ENCODE results near the gene UVRAG.
"Not testable (repeated sequence)": the region's sequence is repeated elsewhere in the genome, so short reads cannot be mapped to it uniquely, and the experiment has no call there.

Gene UVRAG

GRCh38 chr11:76075716-76076115, 260.7 kb downstream of the UVRAG start:
- no peak for DNase-seq (ENCODE audit: low spot score)

GRCh38 chr11:76076253-76076652, 261.2 kb downstream of the UVRAG start:
- not testable (repeated sequence) for DNase-seq (ENCODE audit: low spot score)

- DNase-seq (ENCODE audit: low spot score) = no peak
Measured at GRCh38 chr11:76076749-76077148, 261.7 kb downstream of the UVRAG start.

- DNase-seq (ENCODE audit: low spot score) = no peak
Measured at GRCh38 chr11:76077575-76078150, 262.7 kb downstream of the UVRAG start.

- not testable (repeated sequence) for DNase-seq (ENCODE audit: low spot score)
Measured at GRCh38 chr11:76081084-76081483, 266.1 kb downstream of the UVRAG start.

GRCh38 chr11:76083563-76084451, 268.8 kb downstream of the UVRAG start:
- no peak for DNase-seq (ENCODE audit: low spot score)

GRCh38 chr11:76085270-76085669, 270.3 kb downstream of the UVRAG start:
- no peak for DNase-seq (ENCODE audit: low spot score)

GRCh38 chr11:76086743-76087635, 272.0 kb downstream of the UVRAG start:
- peak; percentile 49 for DNase-seq (ENCODE audit: low spot score)

- DNase-seq (ENCODE audit: low spot score) = no peak
Measured at GRCh38 chr11:76087749-76088148, 272.7 kb downstream of the UVRAG start.

GRCh38 chr11:76088511-76088910, 273.5 kb downstream of the UVRAG start:
- DNase-seq (ENCODE audit: low spot score) = no peak

- no peak for DNase-seq (ENCODE audit: low spot score)
Measured at GRCh38 chr11:76090174-76090573, 275.2 kb downstream of the UVRAG start.

GRCh38 chr11:76090821-76091220, 275.8 kb downstream of the UVRAG start:
- DNase-seq (ENCODE audit: low spot score) = no peak

- DNase-seq (ENCODE audit: low spot score) = no peak
Measured at GRCh38 chr11:76094740-76095139, 279.7 kb downstream of the UVRAG start.

GRCh38 chr11:76095891-76096290, 280.9 kb downstream of the UVRAG start:
- DNase-seq (ENCODE audit: low spot score) = no peak

- no peak for DNase-seq (ENCODE audit: low spot score)
Measured at GRCh38 chr11:76096552-76096951, 281.5 kb downstream of the UVRAG start.

- no peak for DNase-seq (ENCODE audit: low spot score)
Measured at GRCh38 chr11:76102802-76103201, 287.8 kb downstream of the UVRAG start.

- no peak for DNase-seq (ENCODE audit: low spot score)
Measured at GRCh38 chr11:76103460-76103859, 288.4 kb downstream of the UVRAG start.

GRCh38 chr11:76104285-76104684, 289.3 kb downstream of the UVRAG start:
- DNase-seq (ENCODE audit: low spot score) = no peak

- DNase-seq (ENCODE audit: low spot score) = no peak
Measured at GRCh38 chr11:76105637-76106036, 290.6 kb downstream of the UVRAG start.

- DNase-seq (ENCODE audit: low spot score) = no peak
Measured at GRCh38 chr11:76107971-76108370, 293.0 kb downstream of the UVRAG start.

- no peak for DNase-seq (ENCODE audit: low spot score)
Measured at GRCh38 chr11:76114238-76114637, 299.2 kb downstream of the UVRAG start.

GRCh38 chr11:76115555-76115954, 300.5 kb downstream of the UVRAG start:
- DNase-seq (ENCODE audit: low spot score) = no peak

- no peak for DNase-seq (ENCODE audit: low spot score)
Measured at GRCh38 chr11:76119032-76119431, 304.0 kb downstream of the UVRAG start.

All from AG08396 (cell line).